Activated CD4-positive, alpha-beta T cell treated with anti-CD3 and anti-CD28 coated beads, Interleukin-2, Interleukin-6, amounts not matched to agents 100 ng/mL and 50 ng/mL, durations not matched to agents 16 hours and 8 hours (primary cell): ENCODE measurements around the gene FGF3.

Experiments used
- DNase-seq: peaks from one replicate; pipeline ENCODE4 v3.0.0-alpha.2; 2020

FGF3 gene

GRCh38 chr11:69818603-69819441 is at the start of gene FGF3:
FGF3 (minus strand) TSS chr11:69819416; CDS start chr11:69818933, 483 bp downstream.
- no peak for DNase-seq

- DNase-seq, result no peak
Measured at GRCh38 chr11:69868871-69869270, 49.7 kb upstream of the FGF3 start.

GRCh38 chr11:69868006-69868810 is 49.0 kb upstream of the FGF3 start:
- DNase-seq, result no peak

GRCh38 chr11:69867076-69868005 is 48.1 kb upstream of the FGF3 start:
- DNase-seq, result no peak

GRCh38 chr11:69866648-69867047 is 47.4 kb upstream of the FGF3 start:
- DNase-seq, result no peak

GRCh38 chr11:69865707-69866106 is 46.5 kb upstream of the FGF3 start:
- DNase-seq, result no peak

- no peak for DNase-seq
Measured at GRCh38 chr11:69864686-69865661, 45.8 kb upstream of the FGF3 start.

GRCh38 chr11:69863544-69864200 is 44.5 kb upstream of the FGF3 start:
- DNase-seq, result no peak

- DNase-seq, result no peak
Measured at GRCh38 chr11:69862797-69863543, 43.8 kb upstream of the FGF3 start.

- DNase-seq, result no peak
Measured at GRCh38 chr11:69862331-69862771, 43.1 kb upstream of the FGF3 start.

GRCh38 chr11:69861901-69862300 is 42.7 kb upstream of the FGF3 start:
- DNase-seq, result no peak

- DNase-seq, result no peak
Measured at GRCh38 chr11:69860796-69861445, 41.7 kb upstream of the FGF3 start.

GRCh38 chr11:69860244-69860643 is 41.0 kb upstream of the FGF3 start:
- no peak for DNase-seq

GRCh38 chr11:69859275-69859934 is 40.2 kb upstream of the FGF3 start:
- no peak for DNase-seq

- no peak for DNase-seq
Measured at GRCh38 chr11:69855421-69855820, 36.2 kb upstream of the FGF3 start.

- no peak for DNase-seq
Measured at GRCh38 chr11:69854713-69855112, 35.5 kb upstream of the FGF3 start.

- no peak for DNase-seq
Measured at GRCh38 chr11:69852056-69852455, 32.8 kb upstream of the FGF3 start.

- no peak for DNase-seq
Measured at GRCh38 chr11:69848201-69848600, 29.0 kb upstream of the FGF3 start.

- no peak for DNase-seq
Measured at GRCh38 chr11:69844396-69844795, 25.2 kb upstream of the FGF3 start.
